TTC549 (cell line): ENCODE measurements around the gene PDXDC1.
"Not testable (repeated sequence)": the region's sequence is repeated elsewhere in the genome, so short reads cannot be mapped to it uniquely, and the experiment has no call there.

Experiments
- FAIRE-seq: peaks from 2 replicates; lab custom pipeline; 2012; peaks lifted over from hg19 to GRCh38; lab: Jason Lieb, UNC

PDXDC1 gene

DNA sequence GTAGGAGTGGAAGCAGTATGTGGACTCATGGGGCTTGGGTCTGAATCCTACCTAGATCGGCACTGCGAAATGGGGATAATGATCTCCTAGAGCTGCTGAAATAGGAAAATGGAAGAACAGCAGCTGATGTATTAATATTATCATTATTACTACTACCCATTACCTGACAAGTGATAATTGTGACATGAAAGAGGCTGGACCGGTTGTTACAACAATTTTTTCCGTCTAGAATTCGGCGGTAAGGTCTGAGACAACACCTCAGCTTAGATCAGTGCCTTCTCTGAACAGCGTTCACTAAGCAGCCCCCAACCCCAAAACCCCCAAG is 533 bp upstream of the PDXDC1 start:
- FAIRE-seq, result not testable (repeated sequence)

DNA sequence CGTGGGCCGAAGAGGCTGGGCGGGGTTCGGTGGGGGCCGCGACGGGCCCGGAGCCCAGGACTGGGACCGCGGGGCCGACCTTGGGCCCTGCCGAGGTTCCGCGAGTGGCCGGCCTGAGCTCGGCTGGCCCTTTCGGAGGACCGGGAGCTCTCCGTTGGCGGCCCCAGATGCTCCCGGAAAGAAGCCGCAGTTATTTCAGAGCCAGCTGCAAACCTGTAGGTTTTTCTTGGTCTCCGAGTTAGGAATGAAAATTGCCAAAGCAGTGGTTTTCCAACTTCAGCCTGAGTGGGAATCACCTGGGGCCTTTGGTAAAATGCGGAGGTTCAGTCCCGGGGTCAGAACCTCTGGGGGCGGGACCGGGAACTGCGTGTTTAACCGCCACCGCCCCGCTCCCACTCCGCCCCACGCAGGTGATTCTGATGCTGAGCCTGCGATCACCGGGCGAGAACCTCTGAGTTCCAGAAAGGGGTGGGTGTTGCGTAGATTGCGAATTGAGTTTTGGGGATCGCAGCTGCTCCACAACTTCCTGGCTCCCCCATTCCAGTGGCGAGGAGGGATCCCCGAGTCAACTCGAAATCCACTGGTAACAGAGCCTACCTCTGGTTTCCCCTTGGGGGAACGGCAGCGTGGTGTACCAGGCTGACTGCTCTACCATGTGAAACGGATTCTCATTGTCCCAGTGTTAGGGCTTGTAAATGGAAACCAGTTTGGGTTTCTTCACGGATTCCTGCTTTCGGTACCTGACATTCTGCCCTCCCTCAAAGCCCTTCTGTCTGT is 780 bp downstream of the PDXDC1 start:
- FAIRE-seq, result not testable (repeated sequence)

DNA sequence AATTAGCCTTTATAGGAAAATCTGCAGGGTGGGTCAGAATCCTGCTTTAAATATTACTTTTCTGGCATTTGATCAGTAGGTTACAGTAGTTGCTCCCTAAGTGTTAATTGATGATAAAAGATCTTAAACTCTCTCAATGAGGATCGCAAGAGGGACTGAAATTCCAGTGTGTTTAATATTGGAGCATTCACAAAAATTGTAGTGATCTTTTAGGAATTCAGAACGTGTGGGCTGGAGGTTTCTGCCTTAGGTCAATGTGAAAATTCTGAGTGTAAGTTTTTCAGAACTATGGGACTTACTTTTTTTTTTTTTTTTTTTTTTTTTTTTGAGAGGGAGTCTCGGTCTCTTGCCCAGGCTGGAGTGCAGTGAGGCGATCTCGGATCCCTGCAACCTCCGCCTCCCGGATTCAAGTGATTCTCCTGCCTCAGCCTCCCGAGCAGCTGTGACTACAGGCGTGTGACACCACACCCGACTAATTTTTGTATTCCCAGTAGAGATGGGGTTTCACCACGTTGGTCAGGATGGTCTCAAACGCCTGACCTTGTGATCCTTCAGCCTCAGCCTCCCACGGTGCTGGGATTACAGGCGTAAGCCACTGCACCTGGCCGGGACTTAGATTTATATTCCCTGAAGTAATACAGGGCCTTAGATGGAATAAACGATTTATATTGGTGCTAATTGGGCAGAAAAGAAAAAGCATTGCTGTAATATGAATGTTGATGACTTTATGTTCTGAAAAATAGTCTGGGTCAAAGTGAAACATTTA is 2.3 kb downstream of the PDXDC1 start:
- FAIRE-seq, result not testable (repeated sequence)

DNA sequence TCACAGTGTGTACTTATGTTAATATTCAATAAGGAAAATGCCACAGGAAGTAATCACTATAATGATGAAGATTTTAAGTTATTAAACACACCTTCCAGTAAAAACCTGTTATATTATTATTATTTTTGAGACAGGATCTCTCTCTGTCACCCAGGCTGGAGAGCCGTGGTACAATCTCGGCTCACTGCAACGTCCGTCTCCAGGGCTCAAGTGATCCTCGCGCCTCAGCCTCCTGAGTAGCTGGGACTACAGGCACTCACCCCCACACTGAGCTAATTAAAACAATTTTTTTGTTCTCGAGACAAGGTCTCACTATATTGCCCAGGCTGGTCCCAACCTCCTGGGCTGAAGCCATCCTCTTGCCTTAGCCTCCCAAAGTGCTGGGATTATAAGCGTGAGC is 3.5 kb downstream of the PDXDC1 start:
- not testable (repeated sequence) for FAIRE-seq

DNA sequence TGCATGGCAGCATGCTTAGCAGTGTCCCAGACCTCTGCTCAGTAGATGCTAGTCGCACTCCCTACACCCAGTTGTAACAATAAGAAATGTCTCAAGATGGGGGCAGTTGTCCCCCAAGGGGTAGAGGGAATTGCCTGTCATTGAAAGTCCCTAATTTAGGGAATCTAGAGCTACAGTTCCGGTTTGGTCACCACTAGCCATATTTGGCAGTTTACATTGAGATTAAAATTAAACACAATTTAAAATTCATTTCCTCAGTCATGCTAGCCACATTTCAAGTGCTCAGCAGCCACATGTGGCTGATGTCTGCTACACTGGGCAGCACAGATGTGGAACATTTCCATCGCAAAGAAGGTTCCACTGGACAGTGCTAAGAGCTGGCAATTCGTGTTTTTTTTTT is 4.1 kb downstream of the PDXDC1 start:
- FAIRE-seq, result not testable (repeated sequence)

DNA sequence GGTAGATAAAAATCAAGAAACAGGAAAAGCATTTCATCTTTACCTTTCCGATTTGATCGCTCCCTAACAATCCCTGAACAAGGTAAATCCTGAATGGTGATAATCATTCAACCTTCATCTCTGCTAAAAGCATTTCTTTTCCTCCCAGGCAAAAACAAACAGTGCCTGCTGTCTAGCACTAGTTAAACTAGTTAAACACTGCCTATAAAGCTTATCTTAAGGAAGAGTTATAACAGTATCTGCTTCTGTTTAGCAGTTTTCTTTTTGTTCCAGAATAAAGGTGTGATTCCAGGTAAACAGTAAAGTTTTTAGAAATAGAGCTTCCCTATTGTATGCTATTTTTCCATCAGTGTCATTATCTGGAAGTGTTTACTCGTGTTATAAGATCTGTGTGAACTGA is 6.4 kb downstream of the PDXDC1 start:
- not testable (repeated sequence) for FAIRE-seq

DNA sequence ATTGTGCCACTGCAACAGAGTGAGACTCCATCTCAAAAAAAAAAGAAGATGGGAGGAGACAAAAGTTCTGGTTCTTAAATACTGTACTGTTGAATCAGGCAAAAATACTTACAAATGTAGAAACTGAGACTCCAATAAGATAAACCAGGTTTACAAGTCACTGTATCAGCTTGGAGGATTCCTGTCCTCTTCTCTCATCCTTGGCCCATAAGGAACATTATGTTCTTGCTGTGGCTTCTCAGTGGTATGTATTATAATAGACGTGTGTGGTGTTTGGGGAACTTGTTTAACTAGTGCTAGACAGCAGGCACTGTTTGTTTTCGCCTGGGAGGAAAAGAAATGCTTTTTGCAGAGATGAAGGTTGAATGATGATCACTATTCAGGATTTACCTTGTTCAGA is 7.7 kb downstream of the PDXDC1 start:
- FAIRE-seq, result not testable (repeated sequence)

DNA sequence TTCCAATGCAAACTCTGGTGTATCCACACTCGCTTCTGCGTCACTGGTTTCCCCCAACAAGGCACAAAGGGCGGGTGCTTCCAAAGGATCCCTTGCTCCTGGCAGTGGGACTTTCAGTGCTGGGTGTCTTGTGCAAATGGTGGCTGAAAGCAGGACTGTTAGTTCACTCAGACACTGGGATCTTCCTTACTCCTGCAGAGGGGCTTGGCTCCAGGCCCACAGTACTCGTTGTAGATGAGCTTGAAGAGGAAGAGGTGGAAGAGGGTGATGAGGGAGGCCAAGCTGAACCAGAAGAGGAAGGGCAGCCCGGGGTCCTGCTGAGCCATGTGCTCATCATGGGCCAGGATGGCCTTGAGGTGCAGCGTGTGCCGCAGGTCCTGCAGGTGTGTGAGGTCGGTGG is 13.3 kb downstream of the PDXDC1 start:
- FAIRE-seq, result not testable (repeated sequence)

DNA sequence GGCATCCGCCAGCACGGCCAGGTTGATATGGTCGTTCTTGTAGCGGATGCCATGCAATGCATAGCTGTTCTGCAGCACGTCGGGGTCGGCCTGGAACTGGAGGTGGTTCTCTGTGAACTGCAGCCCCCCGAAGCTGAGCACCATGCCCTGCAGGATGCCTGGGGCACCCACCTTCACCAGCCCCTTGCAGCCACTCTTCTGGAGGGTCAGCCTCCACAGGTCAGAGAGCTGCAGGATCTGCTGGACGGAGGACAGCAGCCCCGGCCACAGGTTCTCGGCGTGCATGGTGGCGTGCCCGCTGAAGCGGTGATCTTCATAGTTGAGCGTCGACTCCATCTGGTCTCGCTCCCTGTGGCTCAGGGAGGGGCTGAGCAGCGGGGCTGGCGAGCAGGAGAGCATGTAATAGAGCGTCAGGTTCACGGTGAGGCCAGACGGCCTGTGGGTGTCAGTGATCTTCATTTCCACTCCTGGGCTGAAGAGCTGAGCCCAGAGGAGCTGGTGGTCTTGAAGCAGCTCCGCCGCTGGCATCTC is 13.9 kb downstream of the PDXDC1 start:
- FAIRE-seq, result not testable (repeated sequence)

DNA sequence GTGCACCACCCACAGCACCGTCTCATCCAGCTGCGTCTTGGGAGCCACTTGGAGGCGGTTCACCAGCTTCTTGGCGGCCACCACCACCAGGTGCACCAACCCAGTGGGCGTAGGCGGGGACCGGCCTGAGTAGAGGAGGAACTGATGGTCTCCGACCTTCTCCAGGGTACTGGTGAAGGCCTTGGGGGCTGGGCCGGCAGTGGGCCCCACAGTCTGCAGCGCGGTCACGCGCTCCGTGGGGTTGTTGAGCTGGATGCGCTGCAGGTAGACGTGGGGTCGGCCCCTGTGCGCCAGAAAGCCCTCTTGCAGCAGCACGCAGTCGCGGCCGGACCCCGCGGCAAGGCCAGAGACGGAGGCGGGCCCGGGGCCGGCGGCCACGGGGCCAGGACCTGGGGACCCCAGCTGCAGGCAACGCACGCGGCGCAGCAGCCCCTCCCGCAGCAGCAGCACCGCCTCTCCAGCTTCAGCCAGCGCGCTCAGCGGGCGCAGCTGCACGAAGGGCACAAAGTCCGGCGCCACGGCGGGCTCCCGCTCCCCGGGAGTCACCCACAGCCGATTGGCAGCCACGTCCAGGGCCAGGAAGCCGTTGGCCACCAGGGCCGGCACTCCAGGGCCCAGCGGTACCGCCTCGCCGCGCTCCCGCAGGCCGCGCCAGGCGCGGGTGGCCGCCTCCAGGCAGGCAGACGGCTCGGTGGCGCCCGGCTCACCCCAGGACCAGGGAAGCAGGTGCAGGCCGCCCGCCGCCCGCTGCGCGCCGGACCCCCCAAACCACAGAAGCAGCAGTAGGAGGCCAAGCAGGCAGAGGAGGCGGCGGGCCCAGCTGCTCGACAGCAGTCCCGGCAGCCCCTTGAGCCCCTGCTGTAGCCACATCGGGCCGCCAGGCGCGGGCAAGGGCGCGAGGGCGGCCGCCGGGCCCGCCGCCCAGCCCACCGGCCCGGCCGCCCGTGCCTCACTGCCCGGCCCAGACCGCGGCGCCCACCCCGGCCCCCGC is 14.8 kb downstream of the PDXDC1 start:
- not testable (repeated sequence) for FAIRE-seq

DNA sequence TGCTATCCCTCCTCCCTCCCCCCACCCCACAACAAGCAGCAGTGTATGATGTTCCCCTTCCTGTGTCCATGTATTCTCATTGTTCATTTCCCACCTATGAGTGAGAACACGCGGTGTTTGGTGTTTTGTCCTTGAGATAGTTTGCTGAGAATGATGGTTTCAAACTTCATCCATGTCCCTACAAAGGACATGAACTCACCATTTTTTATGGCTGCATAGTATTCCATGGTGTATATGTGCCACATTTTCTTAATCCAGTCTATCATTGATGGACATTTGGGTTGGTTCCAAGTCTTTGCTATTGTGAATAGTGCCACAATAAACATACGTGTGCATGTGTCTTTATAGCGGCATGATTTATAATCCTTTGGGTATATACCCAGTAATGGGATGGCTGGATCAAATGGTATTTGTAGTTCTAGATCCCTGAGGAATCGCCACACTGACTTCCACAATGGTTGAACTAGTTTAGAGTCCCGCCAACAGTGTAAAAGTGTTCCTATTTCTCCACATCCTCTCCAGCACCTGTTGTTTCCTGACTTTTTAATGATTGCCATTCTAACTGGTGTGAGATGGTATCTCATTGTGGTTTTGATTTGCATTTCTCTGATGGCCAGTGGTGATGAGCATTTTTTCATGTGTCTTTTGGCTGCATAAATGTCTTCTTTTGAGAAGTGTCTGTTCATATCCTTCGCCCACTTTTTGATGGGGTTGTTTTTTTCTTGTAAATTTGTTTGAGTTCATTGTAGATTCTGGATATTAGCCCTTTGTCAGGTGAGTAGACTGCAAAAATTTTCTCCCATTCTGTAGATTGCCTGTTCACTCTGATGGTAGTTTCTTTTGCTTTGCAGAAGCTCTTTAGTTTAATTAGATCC is 18.7 kb downstream of the PDXDC1 start:
- FAIRE-seq, result not testable (repeated sequence)

DNA sequence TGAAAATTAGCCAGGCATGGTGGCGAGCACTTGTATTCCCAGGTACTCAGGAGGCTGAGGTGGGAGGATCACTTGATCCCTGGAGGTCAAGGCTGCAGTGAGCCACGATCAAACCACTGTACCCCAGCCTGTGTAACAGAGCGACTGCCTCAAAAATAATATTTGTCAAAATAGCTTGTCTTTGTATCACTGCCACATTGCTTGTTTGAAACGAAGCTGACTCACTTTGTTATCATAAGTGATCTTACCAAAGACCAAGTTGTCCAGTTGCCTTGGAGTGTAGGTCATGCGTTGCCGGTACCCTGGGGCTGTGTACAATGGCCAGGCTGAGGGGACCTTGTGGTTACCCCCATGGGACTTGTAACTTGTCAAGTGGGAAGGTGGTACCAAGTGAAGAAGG is 21.9 kb downstream of the PDXDC1 start:
- not testable (repeated sequence) for FAIRE-seq

DNA sequence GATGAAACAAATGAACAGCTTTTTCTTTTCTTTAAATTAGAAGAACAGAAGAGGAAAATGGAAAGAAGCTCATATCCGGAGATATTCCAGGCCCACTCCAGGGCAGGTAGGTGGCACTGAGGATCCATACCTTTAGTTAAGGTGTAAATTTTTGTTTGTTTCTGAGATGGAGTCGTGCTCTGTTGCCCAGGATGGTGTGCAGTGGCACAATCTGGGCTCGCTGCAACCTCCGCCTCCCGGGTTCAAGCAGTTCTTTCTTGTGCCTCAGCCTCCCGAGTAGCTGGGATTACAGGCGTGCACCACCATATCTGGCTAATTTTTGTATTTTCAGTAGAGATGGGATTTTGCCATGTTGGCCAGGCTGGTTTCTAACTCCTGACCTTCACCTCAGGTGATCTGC is 23.5 kb downstream of the PDXDC1 start:
- FAIRE-seq, result not testable (repeated sequence)

DNA sequence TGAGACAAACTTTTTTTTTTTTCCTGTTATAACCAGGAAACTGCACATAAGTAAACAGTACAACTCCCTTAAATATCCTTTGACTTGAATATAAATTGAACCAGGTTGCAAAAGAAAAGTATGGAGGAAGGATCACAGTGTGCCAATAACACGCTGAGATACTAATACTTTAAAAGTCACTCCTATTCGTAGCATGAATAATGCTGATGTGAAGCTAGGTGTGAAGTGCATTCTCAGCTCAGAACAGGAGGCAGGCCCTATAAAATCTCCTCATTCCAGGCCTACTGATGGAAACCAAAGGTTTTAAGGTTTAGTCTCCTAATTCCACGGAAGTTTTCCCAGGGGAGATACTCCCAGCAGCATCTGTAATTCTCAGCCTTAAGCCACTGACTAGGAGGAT is 25.0 kb downstream of the PDXDC1 start:
- not testable (repeated sequence) for FAIRE-seq

DNA sequence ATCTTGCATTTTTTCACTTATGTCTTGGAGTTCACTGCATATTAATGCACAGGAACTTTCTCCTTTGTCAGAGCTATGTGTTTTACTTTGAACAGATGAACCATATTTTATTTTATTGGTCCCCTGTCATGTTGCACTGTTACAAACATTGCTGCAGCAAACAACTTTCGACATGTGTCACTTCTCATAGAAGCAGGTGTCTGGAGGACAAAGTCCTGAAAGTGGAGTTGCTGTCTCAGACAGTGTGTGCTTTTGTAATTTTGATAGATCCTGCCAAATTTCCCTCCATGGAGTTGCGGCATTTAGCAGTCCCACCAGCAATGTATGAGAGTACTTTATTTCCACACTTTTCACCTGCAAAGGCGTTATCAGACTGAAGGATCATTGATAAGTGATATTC is 27.6 kb downstream of the PDXDC1 start:
- not testable (repeated sequence) for FAIRE-seq

DNA sequence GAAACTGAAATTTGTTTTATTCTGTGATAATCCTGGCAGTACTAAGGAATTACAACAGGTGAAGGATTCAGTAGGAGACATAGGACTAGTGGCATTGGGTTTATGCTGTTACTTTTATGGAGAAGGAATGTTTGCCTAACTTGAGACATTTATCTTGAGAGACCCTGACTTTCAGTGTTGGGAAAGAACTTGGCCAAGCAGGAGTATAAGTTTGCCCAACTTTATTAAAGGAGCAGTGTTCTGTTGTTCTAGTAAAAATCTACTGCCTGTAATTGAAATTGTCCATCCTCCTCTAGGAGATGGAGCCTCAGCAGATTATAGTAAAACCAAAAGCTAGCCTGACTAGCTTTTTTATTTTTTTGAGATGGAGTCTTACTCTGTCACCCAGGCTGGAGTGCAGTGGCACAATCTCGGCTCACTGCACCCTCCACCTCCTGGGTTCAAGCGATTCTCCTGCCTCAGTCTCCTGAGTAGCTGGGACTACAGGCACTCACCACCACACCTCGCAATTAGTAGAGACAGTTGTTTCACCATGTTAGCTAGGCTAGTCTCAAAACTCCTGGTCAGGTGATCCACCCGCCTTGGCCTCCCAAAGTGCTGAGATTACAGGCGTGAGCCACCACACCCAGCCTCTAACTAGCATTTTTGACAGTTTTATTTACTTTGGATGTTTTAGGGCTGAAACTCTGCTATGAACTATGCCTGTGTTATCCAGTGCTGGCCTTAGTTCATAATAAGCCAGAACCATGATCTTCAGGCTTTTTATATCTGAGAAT is 30.7 kb downstream of the PDXDC1 start:
- not testable (repeated sequence) for FAIRE-seq

DNA sequence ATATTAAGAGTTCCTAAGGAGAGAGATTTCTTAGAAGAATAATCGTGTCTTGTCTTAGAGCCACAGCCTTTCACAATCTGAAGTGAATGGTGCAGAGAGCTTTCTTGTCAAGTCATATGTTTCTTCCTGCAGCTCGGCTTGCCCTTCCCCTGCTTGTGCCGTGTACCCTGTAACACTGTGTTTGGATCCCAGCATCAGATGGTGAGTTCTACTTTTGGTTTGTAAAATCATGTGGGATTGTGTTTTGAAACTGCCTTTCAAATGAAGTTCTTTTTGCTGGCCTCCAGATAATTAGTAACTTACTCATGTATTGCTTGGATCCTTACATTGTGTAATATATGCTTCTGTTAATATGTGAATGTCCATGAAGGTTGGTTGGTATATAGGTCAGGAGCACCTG is 33.8 kb downstream of the PDXDC1 start:
- not testable (repeated sequence) for FAIRE-seq

DNA sequence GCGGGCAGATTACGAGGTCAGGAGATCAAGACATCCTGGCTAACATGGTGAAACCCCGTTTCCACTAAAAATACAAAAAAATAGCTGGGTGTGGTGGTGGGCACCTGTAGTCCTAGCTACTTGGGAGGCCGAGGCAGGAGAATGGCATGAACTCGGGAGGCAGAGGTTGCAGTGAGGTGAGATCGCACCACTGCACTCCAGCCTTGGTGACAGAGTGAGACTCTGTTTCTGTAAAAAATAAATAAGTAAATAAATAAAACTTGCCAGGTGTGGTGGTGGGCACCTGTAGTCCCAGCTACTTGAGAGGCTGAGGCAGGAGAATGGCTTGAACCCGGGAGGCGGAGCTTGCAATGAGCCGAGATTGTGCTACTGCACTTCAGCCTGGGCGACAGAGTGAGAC is 38.1 kb downstream of the PDXDC1 start:
- FAIRE-seq, result not testable (repeated sequence)

DNA sequence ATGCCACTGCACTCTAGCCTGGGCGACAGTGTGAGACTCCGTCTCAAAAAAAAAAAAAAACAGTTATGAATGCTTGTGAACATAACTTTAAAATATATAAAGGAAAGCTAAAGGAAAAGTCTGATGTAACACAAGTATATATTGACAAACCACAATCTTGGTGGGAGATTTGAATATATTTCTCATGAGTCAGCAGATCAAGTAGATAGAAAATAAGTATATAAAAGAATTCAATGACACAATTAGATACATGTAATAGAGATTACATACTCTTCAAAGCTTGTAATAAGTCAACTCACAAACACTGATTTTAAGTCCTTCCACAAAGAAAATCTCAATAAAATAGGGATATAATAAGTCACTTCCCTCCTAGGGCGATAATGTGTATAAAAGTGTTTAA is 40.8 kb downstream of the PDXDC1 start:
- not testable (repeated sequence) for FAIRE-seq

DNA sequence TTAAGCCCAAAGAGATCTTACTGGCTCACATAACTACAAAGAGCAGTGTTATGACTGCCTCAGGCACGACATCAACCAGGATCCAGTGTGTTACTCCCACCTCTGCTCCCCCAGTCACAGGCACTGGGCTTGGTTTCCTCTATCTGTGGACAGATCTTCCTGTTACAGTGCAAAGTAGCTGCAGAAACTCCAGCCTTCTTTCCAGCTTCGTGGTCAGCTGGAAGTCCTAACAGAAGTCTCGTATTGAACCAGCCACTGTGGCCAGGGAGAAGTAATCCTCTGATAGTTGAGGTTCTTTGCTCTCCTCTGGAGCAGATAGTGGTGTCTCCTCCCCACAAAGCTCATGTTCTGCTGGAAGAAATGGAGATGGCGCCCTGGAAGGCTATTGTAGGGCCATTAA is 41.5 kb downstream of the PDXDC1 start:
- FAIRE-seq, result not testable (repeated sequence)
